NOMO-1 treated with DMSO at 0.1 percent for 48 hours (cell line): ENCODE results near the gene NAE1.
"Not testable (repeated sequence)": the region's sequence is repeated elsewhere in the genome, so short reads cannot be mapped to it uniquely, and the experiment has no call there.

Experiments
- DNase-seq: peaks from one replicate; lab custom pipeline; 2025; ENCODE audit not compliant: unreplicated experiment; lab: John Stamatoyannopoulos, UW

NAE1 gene

DNA sequence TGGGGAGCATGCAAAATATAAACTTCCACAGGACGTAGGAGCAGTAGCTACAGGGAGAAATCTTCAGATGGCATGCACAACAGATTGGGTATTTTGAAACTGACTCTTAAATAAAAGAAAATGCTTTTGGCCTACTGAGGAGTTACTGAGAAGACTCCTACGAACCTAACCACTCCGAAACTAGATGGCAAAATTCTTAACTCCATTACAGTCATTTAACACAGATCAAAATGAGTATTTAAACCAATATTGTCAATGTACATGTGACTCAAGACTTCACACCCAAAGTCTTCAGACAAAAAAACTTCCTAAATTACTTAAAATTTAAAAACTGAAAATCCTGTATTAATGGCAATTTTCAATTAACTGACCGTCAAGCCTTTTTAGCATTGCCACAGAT is 21.0 kb downstream of the NAE1 start:
- no peak for DNase-seq

DNA sequence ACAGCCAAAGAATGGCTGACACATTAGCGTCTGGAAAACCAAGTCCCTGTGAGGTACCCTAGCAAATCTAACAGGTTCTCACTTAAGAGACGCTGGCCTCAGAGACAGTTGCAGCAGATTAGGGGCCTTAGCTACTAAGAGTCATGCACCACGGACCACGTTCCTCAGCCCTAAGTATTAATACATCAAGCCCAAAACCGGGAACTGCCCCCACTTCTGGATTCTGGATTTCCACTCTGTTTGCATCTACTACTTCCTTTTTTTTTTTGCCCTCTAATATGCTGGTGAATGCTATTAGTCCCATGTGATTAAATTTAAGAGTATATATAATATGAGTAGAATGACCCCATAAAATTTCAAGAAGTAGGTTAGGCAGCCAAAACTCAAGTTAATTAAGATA is 28.6 kb downstream of the NAE1 start:
- no peak for DNase-seq

DNA sequence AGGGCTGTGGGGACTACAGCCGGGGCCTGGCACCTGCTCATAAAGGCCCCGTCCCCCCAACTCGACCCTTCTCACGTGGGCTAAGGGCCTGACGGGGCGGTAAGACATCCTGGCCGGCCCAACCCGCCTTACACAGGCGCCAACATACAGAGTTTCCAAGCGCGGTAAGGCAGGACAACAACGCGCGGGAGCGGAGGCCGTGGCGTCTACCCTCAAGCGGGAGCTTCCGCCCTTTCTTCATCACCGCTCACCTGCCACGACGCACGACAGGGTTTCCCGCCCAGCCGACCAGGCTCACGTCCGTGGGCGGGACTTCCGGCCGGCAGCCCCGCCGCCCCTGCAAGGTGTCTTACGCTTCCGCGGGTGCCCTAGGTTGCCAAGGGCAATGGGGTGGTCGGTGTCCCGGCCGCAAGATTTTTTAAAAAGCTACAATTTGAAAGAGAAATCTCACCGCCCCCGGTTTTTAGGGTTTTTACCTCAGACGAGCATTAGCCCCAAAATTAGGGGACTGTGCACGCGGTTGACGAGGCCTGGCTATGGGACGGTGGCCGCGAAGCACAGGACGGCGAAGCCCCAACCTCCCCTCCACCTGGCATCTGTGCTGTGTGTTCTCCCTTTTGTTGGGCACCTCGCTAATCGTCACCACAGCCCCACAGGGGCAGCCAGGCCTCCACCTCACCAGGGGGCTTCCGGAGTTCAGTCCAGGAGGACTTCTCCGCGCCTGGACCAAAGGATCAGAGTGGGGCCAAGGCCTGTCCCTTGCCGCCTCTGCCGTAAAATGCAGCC is 29.3 kb downstream of the NAE1 start, which contains the start of gene TERB1:
TSS of gene TERB1 (minus strand) at position 265 of the 786 bp plus-strand sequence. CDS start 4,786 bp downstream, outside the sequence.
- DNase-seq, result no peak

DNA sequence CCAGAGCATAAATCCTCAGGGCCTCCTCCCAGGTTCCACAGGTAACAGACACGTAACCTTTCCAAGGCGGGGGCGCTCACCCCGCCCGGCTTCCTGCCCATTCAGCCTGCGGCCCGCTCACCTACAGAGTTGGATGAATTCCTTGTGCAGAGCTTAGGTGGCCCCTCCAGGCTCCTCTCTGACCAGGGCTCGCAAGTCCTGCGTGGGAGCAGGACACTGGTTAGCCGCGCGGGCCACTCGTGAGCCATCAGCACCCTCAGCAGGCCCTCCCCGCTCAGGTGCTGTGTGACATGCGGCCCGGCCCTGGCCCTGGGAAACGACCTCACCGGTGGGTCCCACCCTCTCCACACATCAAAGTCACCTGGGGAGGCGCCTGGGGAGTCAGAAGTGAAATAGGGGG is 29.9 kb downstream of the NAE1 start:
- DNase-seq, result no peak

- no peak for DNase-seq
Observed at GRCh38 chr16:66798161-66798560, 32.6 kb downstream of the NAE1 start.

DNA sequence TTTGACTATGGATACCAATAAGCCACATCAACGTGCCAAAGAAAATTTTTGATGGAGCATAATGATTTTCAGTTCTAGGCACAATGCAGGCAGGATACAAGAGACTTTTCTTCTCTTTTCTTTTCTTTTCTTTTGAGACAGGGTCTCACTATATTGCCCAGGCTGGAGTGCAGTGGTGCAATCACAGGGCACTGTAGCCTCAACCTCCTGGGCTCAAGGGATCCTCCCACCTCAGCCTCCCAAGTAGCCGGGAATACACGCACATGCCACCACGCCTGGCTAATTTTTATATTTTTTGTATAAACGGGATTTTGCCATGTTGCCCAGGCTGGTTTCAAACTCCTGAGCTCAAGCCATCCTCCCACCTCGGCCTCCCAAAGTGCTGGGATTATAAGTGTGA is 36.8 kb downstream of the NAE1 start:
- DNase-seq, result not testable (repeated sequence)

DNA sequence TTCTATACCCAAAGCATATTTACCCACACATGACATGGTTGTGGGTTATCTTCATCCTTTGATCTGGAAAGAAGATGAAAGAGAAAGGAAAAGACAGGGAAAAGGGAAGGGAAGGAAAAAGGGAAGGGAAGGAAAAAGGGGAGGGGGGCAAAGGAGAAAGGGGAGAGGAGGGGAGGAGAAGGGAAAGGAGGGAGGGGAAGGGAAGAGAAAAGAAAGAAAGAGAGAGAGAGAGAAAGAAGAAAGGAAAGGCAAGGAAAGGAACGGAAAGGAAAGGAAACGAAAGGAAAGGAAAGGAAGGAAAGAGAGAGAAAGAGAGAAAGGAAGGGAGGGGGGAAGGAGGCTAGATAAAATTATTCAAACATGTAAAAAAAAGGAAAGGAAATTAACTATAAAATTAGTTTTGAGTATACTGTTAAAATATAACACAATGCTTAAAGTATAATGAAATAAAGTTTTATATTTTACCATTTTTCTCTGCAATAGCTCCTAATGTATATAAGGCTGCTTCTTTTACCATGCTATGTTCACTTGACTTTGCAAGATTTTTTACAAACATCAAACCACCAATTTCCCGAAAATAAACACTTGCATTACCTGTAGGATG is 40.5 kb downstream of the NAE1 start:
- DNase-seq, result no peak

GRCh38 chr16:66787427-66787826 is 43.3 kb downstream of the NAE1 start:
- DNase-seq, result no peak

GRCh38 chr16:66786551-66786950 is 44.2 kb downstream of the NAE1 start:
- no peak for DNase-seq

DNA sequence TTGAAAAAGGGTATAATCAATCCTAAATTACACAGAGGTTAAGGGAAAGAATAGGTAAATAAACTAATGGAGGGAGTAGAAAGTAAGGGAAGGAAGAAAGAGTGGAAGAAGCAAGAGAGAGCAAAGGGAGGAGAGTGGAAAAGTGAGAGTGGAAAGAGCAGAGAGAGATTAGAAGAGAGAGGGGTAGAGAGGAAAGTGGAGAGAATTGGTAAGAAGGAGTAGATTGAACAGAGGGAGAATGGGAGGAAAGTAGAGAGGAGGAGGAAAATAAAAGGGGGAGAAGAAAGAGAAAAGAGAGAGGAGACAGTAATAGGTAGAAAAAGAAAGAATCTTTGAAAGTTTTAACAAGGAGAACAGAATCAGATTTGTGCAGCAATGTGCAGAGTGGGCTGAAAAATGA is 54.3 kb downstream of the NAE1 start:
- no peak for DNase-seq

DNA sequence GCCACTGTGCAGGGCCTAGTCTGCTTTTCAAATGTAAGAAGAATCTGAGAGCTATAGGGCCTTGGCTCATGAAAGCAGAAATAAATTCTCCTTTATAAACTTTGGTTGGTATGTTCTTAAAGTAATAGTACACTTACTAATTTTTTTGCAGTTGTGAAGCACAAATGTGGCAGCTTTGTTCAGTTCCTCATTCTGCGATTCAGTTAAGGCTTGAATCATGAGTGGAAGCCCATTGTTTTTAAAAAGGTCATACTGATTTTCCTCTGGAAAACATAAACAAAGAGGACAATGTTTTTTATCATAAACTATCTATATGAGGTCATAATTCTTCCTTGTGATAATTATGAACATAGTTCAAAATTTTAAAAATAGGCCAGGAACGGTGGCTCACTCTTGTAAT is 55.8 kb downstream of the NAE1 start:
- no peak for DNase-seq

- no peak for DNase-seq
Observed at GRCh38 chr16:66758086-66758485, 72.7 kb downstream of the NAE1 start.

- DNase-seq, result no peak
Observed at GRCh38 chr16:66754819-66755218, 76.0 kb downstream of the NAE1 start.

DNA sequence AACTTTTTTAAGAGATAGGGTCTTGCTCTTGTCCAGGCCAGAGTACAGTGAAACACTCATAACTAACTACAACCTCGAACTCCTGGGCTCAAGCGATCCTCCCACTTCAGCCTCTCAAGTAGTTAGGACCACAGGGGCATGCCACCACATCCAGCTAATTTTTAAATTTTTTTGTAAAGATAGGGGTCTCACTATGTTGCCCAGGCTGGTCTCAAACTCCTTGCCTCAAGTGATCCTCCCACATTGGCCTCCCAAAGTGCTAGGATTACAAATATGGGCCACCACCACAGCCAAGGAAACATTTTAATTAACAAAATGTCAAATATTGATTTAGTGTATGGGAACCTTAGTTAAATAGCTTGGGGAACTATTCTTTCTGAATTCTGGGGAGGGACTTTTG is 76.6 kb downstream of the NAE1 start:
- no peak for DNase-seq

DNA sequence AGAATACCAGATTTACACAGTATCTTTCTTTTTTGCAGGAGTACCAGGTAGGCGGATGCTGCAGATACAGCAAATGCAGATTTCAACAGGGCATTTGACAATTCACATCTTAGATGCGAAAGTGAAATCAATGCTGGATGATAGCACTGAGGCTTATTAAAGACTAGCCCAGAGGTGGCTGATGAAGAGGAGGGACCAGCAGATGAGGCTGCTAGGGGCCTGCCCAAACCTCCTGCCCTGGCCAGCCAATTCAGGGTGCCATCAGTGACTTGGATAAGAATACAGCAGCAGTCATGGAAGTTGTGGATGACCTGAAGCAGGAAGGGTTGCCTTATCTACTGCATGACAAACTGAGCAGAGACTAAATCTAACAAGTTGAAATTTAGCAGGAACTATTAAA is 77.8 kb downstream of the NAE1 start:
- no peak for DNase-seq
